Measurements from ENCODE around the gene PSMA7.

- TF ChIP-seq CTCF (conservative IDR thresholded peaks at IDR 0.05 in 1 of 2, IDR thresholded peaks at IDR 0.05 in 1 of 2; ENCODE audit: extremely low read depth in 1 of 2, insufficient read depth in 1 of 2, low read depth in 1 of 2, low read length in 2 of 2) (no peak), EZH2 (IDR thresholded peaks at IDR 0.05; ENCODE audit: borderline replicate concordance, low read length) (no peak)
Measured at GRCh38 chr20:62167474-62167873, 24.3 kb upstream of the PSMA7 start.
